A549 (cell line): ENCODE measurements around the gene TOMM20. TPM values are rescaled to one million over a fixed set of nuclear protein-coding genes. Genes with fewer than 3 reads are reported as not detected.
A peak's percentile ranks its signal among the peaks of the same experiment; 100 is the strongest.

Experiments
- ATAC-seq, 2 experiments: fragments of 200-7000 bp in 1 of 2; fragments of >200 bp in 1 of 2; cut with Nextera tagmentation in 1 of 2; cut with Tn5 transposase in 1 of 2; 3 replicates each; pipeline versions ENCODE4 v1.8.0 to v1.9.1; 2018 to 2020; ENCODE audit warnings: mild to moderate bottlenecking in 1 of 2, moderate library complexity in 1 of 2
- CTCF ChIA-PET: fragments of 300-600 bp; sonication (Branson Sonifier 250); formaldehyde crosslinking; extraction: SDS; loops from one replicate; lab custom pipeline; 2021; ENCODE audit warnings: antibody characterized with exemption, inconsistent platforms; lab: Yijun Ruan, JAX
- POLR2A ChIA-PET: fragments of 350-600 bp; formaldehyde crosslinking; extraction: SDS; loops from one replicate; lab custom pipeline; 2021; ENCODE audit warnings: antibody characterized with exemption, inconsistent platforms; lab: Yijun Ruan, JAX
- DNase-seq, 2 experiments: peaks; one replicate each; pipeline versions ENCODE4 v3.0.0 to v3.0.0-alpha.2; 2011 to 2016; ENCODE audit warnings: low read depth in 1 of 2, low spot score in 1 of 2
- FAIRE-seq: peaks from 2 replicates; lab custom pipeline; 2011; peaks lifted over from hg19 to GRCh38; lab: Jason Lieb, UNC
- H3K27ac ChIP-seq, 2 experiments: fragments of >200 bp; sonication (Bioruptor Twin); formaldehyde crosslinking; 3 replicates each; pipeline ENCODE4 v1.5.1; 2016 to 2017
- H3K4me1 ChIP-seq: fragments of >200 bp; sonication (Bioruptor Twin); formaldehyde crosslinking; 3 replicates; pipeline ENCODE4 v1.6.1; 2016
- H3K4me2 ChIP-seq: fragments of >200 bp; sonication (Bioruptor Twin); formaldehyde crosslinking; 3 replicates; pipeline ENCODE4 v1.6.1; 2016
- H3K4me3 ChIP-seq: fragments of >200 bp; sonication (Bioruptor Twin); formaldehyde crosslinking; 3 replicates; pipeline ENCODE4 v1.5.1; 2016
- H3K9me3 ChIP-seq: fragments of >200 bp; sonication (Bioruptor Twin); formaldehyde crosslinking; 3 replicates; pipeline ENCODE4 v1.6.1; 2016
- BCL3 ChIP-seq: fragments of >200 bp; sonication (Bioruptor Twin); formaldehyde crosslinking; IDR thresholded peaks from 3 replicates; pipeline ENCODE4 v1.6.1; 2016
- BHLHE40 ChIP-seq: IDR thresholded peaks from 2 replicates; pipeline ENCODE4 v1.6.1; 2012; ENCODE audit warnings: low read depth, low read length, inconsistent platforms
- CBX2 ChIP-seq: fragments of 200-600 bp; sonication (generic); IDR thresholded peaks from 2 replicates; pipeline ENCODE4 v1.6.1; 2016; ENCODE audit warnings: low read depth, mild to moderate bottlenecking, borderline replicate concordance
- CBX8 ChIP-seq: fragments of 200-600 bp; sonication (generic); IDR thresholded peaks from 2 replicates; pipeline ENCODE4 v1.6.1; 2016
- CEBPB ChIP-seq, 2 experiments: fragments of >200 bp in 1 of 2; sonication (Bioruptor Twin) in 1 of 2; formaldehyde crosslinking in 1 of 2; IDR thresholded peaks; 2 replicates each; pipeline ENCODE4 v1.6.1; 2012 to 2016
- CHD2 ChIP-seq: fragments of 150-350 bp; IDR thresholded peaks from 2 replicates; pipeline ENCODE4 v1.6.1; 2014; ENCODE audit warnings: low read length; ENCODE audit not compliant: partially characterized antibody
- CHD4 ChIP-seq: fragments of 200-600 bp; sonication (generic); IDR thresholded peaks from 2 replicates; pipeline ENCODE4 v1.6.1; 2016; ENCODE audit warnings: antibody characterized with exemption, mild to moderate bottlenecking, borderline replicate concordance
- E2F6 ChIP-seq: IDR thresholded peaks from 2 replicates; pipeline ENCODE4 v1.6.1; 2012; ENCODE audit warnings: low read depth, borderline replicate concordance
- EHF ChIP-seq: fragments of 250-450 bp; sonication (Bioruptor Pico); IDR thresholded peaks from 2 replicates; pipeline ENCODE4 v1.5.0; 2020; ENCODE audit warnings: mild to moderate bottlenecking
- FOXS1 ChIP-seq: fragments of 250-450 bp; sonication (Bioruptor Pico); IDR thresholded peaks from 2 replicates; pipeline ENCODE4 v1.5.0; 2020; ENCODE audit warnings: mild to moderate bottlenecking, moderate library complexity
- GATA3 ChIP-seq: IDR thresholded peaks from 2 replicates; pipeline ENCODE4 v1.6.1; 2012; ENCODE audit warnings: borderline replicate concordance
- HDAC2 ChIP-seq: fragments of 200-600 bp; sonication (generic); IDR thresholded peaks from 2 replicates; pipeline ENCODE4 v1.6.1; 2016
- HES2 ChIP-seq: fragments of >200 bp; sonication (Bioruptor Twin); formaldehyde crosslinking; IDR thresholded peaks from 2 replicates; pipeline ENCODE4 v1.6.1; 2016
- HOXA7 ChIP-seq: fragments of 250-450 bp; sonication (Bioruptor Pico); IDR thresholded peaks from 2 replicates; pipeline ENCODE4 v1.5.0; 2020; ENCODE audit warnings: mild to moderate bottlenecking, moderate library complexity
- HOXB13 ChIP-seq: fragments of 250-450 bp; sonication (Bioruptor Pico); IDR thresholded peaks from 2 replicates; pipeline ENCODE4 v1.5.0; 2020; ENCODE audit warnings: low read depth, mild to moderate bottlenecking, moderate library complexity
- HOXB5 ChIP-seq: fragments of 250-450 bp; sonication (Bioruptor Pico); IDR thresholded peaks from 2 replicates; pipeline ENCODE4 v1.5.0; 2020; ENCODE audit warnings: mild to moderate bottlenecking, moderate library complexity
- JUN ChIP-seq, 2 experiments: fragments of >200 bp; sonication (Bioruptor Twin); formaldehyde crosslinking; IDR thresholded peaks; 2 replicates in 1 of 2; 3 replicates in 1 of 2; pipeline ENCODE4 v1.6.1; 2016 to 2017
- JUNB ChIP-seq: fragments of >200 bp; sonication (Bioruptor Twin); formaldehyde crosslinking; IDR thresholded peaks from 2 replicates; pipeline ENCODE4 v1.6.1; 2016
- KDM5A ChIP-seq: fragments of 200-600 bp; sonication (generic); IDR thresholded peaks from 2 replicates; pipeline ENCODE4 v1.6.1; 2016; ENCODE audit warnings: antibody characterized with exemption, mild to moderate bottlenecking
- MAFK ChIP-seq: fragments of 450-650 bp; IDR thresholded peaks from 2 replicates; pipeline ENCODE4 v1.6.1; 2014; ENCODE audit not compliant: partially characterized antibody
- MAZ ChIP-seq: fragments of 150-350 bp; IDR thresholded peaks from 2 replicates; pipeline ENCODE4 v1.6.1; 2014; ENCODE audit warnings: antibody characterized with exemption, low read depth, low read length, borderline replicate concordance
- MYC ChIP-seq: IDR thresholded peaks from 2 replicates; pipeline ENCODE4 v1.6.1; 2012; ENCODE audit warnings: mild to moderate bottlenecking, inconsistent platforms, low read length, improper control_type of control experiment, borderline replicate concordance
- NFE2L2 ChIP-seq: fragments of 150-350 bp; conservative IDR thresholded peaks from 2 replicates; pipeline ENCODE4 v1.6.1; 2014; ENCODE audit warnings: low read length
- NPAS2 ChIP-seq: fragments of 250-450 bp; sonication (Bioruptor Pico); IDR thresholded peaks from 2 replicates; pipeline ENCODE4 v1.8.0; 2022; ENCODE audit warnings: mild to moderate bottlenecking, moderate library complexity, borderline replicate concordance
- PBX3 ChIP-seq: IDR thresholded peaks from 2 replicates; pipeline ENCODE4 v1.6.1; 2012
- PHF8 ChIP-seq: fragments of 200-600 bp; sonication (generic); IDR thresholded peaks from 2 replicates; pipeline ENCODE4 v1.6.1; 2016; ENCODE audit warnings: low read depth, mild to moderate bottlenecking, antibody characterized with exemption, moderate library complexity, borderline replicate concordance
- POLR2A ChIP-seq: IDR thresholded peaks from 2 replicates; pipeline ENCODE4 v1.6.1; 2012; ENCODE audit warnings: mild to moderate bottlenecking, low read length
- POLR2AphosphoS2 ChIP-seq: conservative IDR thresholded peaks from 2 replicates; pipeline ENCODE4 v1.6.1; 2012; ENCODE audit warnings: low read length, improper control_type of control experiment, inconsistent platforms
- RAD21 ChIP-seq, 2 experiments: fragments of >200 bp in 1 of 2; sonication (Bioruptor Twin) in 1 of 2; formaldehyde crosslinking in 1 of 2; IDR thresholded peaks in 1 of 2; conservative IDR thresholded peaks in 1 of 2; 2 replicates in 1 of 2; 3 replicates in 1 of 2; pipeline ENCODE4 v1.6.1; 2012 to 2018; ENCODE audit warnings: inconsistent platforms in 1 of 2
- RCOR1 ChIP-seq: fragments of 150-350 bp; IDR thresholded peaks from 2 replicates; pipeline ENCODE4 v1.6.1; 2014; ENCODE audit warnings: antibody characterized with exemption, low read length, low read depth
- SREBF2 ChIP-seq: fragments of 450-650 bp; IDR thresholded peaks from 2 replicates; pipeline ENCODE4 v1.6.1; 2014; ENCODE audit warnings: mild to moderate bottlenecking, moderate library complexity
- TFCP2L1 ChIP-seq: fragments of 250-450 bp; sonication (Bioruptor Pico); IDR thresholded peaks from 2 replicates; pipeline ENCODE4 v1.5.0; 2021; ENCODE audit warnings: mild to moderate bottlenecking
- USF2 ChIP-seq: fragments of 450-650 bp; IDR thresholded peaks from 2 replicates; pipeline ENCODE4 v1.6.1; 2014; ENCODE audit warnings: antibody characterized with exemption
- ZC3H11A ChIP-seq: fragments of 450-650 bp; IDR thresholded peaks from 2 replicates; pipeline ENCODE4 v1.6.1; 2014; ENCODE audit warnings: antibody characterized with exemption, mild to moderate bottlenecking
- ZFP36 ChIP-seq: fragments of 450-650 bp; IDR thresholded peaks from 2 replicates; pipeline ENCODE4 v1.6.1; 2014; ENCODE audit warnings: borderline replicate concordance; ENCODE audit not compliant: partially characterized antibody
- ZNF302 ChIP-seq: fragments of 250-450 bp; sonication (Bioruptor Pico); IDR thresholded peaks from 2 replicates; pipeline ENCODE4 v1.9.0; 2021; ENCODE audit warnings: inconsistent platforms, mild to moderate bottlenecking, moderate library complexity
- WGBS: methylation state at CpG from one replicate; pipeline ENCODE4 v1.1.6; 2017; ENCODE audit errors: missing lambda C conversion rate; 5-methylcytosine and 5-hydroxymethylcytosine counted together
- polyA plus RNA-seq, 4 experiments: library from polyadenylated mRNA; depleted of rRNA in 3 of 4; stranded (reverse); fragments of >200 nt; fragmentation: RNase III in 1 of 4; extraction: RNeasy Plus Mini Kit Qiagen cat#74134 plus additional on column Dnase treatment in 1 of 4; gene quantifications; 2 replicates in 3 of 4; 3 replicates in 1 of 4; pipeline ENCODE4 v1.2.3, GENCODE V29; 2011 to 2017

The TOMM20 gene
- polyA plus RNA-seq, 2 of the 4 experiments (the other 2 are of a cell fraction), result 112 to 122 TPM

- no peak for TF ChIP-seq CBX2
- 0 out of 2 replicates have a peak, but pooled peaks have one; percentile 1 for TF ChIP-seq NFE2L2
- TF ChIP-seq POLR2A, result no peak
- TF ChIP-seq PHF8, result no peak
- TF ChIP-seq CHD4, result no peak
- no peak for TF ChIP-seq HOXA7 (CRISPR knock-in tag)
- TF ChIP-seq PBX3, result no peak
- peak; percentile 68 for TF ChIP-seq EHF (CRISPR knock-in tag)
- no peak for TF ChIP-seq USF2
- TF ChIP-seq MAFK, result peak; percentile 12
- TF ChIP-seq ZNF302, result no peak; the same call in 1 of the 2 replicates
- no peak for TF ChIP-seq ZFP36
- peak; percentile 7; the same call in 1 of the 2 replicates for TF ChIP-seq HOXB5 (CRISPR knock-in tag)
- TF ChIP-seq JUNB, result peak; percentile 58; the same call in 1 of the 2 replicates
- no peak for TF ChIP-seq RCOR1
- no peak for TF ChIP-seq POLR2AphosphoS2
- no peak for TF ChIP-seq CHD2
- no peak for TF ChIP-seq TFCP2L1 (CRISPR knock-in tag)
- TF ChIP-seq HOXB13, result peak; percentile 19
- TF ChIP-seq KDM5A, result no peak
- no peak for TF ChIP-seq MAZ
- no peak for TF ChIP-seq FOXS1
- TF ChIP-seq BCL3, result peak; percentile 77
- no peak for TF ChIP-seq BHLHE40
- no peak for TF ChIP-seq MYC
- no peak for TF ChIP-seq CBX8
- TF ChIP-seq NPAS2, result no peak
- peak; percentile 63 for TF ChIP-seq GATA3
- no peak for TF ChIP-seq ZC3H11A
Measured at GRCh38 chr1:235075048-235075776, 53.4 kb downstream of the TOMM20 start (continued).

GRCh38 chr1:235074523-235075047, 54.1 kb downstream of the TOMM20 start:
- peak; percentile 40 to 86 for DNase-seq
- no peak for FAIRE-seq
- ChIA-PET POLR2A (interaction anchor here (1.1 to 4.0 kb wide), 10 partner anchors 63 to 474 kb away, joined by 4 to 48 read pairs (median 8); partner anchors contain the start of gene IRF2BP2), CTCF (interaction anchor here (1.0 to 4.1 kb wide), 5 partner anchors 9 to 587 kb away, joined by 3 to 22 read pairs (median 6); no protein-coding TSS in a partner anchor)
- Histone ChIP-seq H3K4me3 (0 out of 3 replicates have a peak overlapping the region, but pooled peaks have one; percentile 14), H3K27ac (peak overlapping the region; percentile 97 to 98), H3K9me3 (no peaks in the 10 kb centered on the region), H3K4me2 (peak overlapping the region; percentile 63), H3K4me1 (peaks cover 92% of the 10 kb centered on the region)
- WGBS, result under 1% methylated on average over 12 of the region's 14 CpGs
- peak; percentile 41 to 64 for ATAC-seq
- TF ChIP-seq EHF (CRISPR knock-in tag), result no peak; the same call in 1 of the 2 replicates
- TF ChIP-seq GATA3, result peak; percentile 55; the same call in 1 of the 2 replicates
- TF ChIP-seq E2F6, result 0 out of 2 replicates have a peak, but pooled peaks have one; percentile 26
- TF ChIP-seq NFE2L2, result 0 out of 2 replicates have a peak, but pooled peaks have one; percentile 1
- peak; percentile 8 for TF ChIP-seq FOXS1
- no peak for TF ChIP-seq HDAC2
- TF ChIP-seq RAD21 (conservative IDR thresholded peaks at IDR 0.05 in 1 of 2, IDR thresholded peaks at IDR 0.05 in 1 of 2), result peak in 1 of 2 experiments; percentile 43; a peak in 2 of 5 replicates
- TF ChIP-seq HES2, result no peak
- TF ChIP-seq SREBF2, result no peak
- peak; percentile 33 to 59; a peak in 2 of 4 replicates for TF ChIP-seq CEBPB (IDR thresholded peaks at IDR 0.05)
- peak; percentile 23 to 40; a peak in 1 of 5 replicates for TF ChIP-seq JUN (IDR thresholded peaks at IDR 0.05)
- TF ChIP-seq BCL3, result peak; percentile 27; the same call in 1 of the 3 replicates
